ENCODE data around the gene LRGUK.

DNA sequence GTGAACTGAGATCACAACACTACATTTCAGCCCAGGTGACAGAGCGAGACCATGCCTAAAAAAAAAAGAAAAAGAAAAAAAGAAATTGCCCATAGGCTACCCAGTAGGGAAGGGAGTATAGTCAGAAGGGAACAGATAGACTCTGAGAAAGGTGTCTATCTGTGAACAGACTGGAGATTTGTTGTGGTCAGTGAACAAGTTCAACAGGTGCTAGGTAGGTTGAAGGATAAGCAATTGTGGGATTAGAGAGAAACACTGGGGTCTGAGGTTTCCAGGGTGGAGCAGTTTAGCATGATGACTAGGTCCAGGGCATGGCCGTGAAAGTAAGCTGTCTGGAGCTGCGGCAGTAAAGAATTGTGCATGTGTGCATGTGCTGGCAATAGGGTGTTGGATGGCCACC lies 6.9 kb downstream of the LRGUK start:
- TF ChIP-seq EZH2 (IDR thresholded peaks at IDR 0.05) (no peak), POLR2AphosphoS5 (IDR thresholded peaks at IDR 0.05; ENCODE audit: borderline replicate concordance, low read depth, low read length) (no peak)
